ENCODE data around the gene CDCA8.

CDCA8 gene

DNA sequence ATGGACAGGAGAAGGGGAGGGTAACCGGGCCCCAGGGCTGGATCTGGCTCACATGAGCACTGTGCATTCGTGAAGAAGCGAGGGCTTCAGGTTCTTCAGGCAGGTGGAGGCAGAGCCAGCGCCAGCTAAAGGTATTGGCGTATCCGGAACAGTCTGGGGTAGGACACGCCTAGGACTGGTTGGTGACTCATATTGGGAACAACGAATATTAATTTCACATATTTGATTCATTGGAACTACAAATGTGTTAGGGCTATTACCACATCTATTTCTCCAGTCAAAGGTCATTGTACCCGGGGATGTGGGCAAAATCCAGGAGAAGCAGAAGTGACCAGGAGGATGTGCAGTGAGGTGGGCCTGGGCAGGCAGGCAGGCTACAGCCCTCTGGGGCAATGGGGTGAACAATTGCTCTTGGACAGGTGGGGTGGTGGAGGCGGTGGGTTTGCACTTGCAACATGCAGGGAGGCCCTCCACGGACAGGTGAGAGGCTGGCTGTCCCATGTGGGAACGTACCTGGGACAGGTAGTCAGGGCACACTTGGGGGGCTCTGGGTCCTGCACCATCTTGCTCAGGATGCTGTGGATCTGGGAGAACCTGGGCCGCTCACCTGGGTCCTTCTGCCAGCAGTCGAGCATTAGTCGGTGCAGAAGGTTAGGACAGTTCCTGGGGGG lies 26.7 kb downstream of the CDCA8 start:
- TF ChIP-seq, protein P1, sequence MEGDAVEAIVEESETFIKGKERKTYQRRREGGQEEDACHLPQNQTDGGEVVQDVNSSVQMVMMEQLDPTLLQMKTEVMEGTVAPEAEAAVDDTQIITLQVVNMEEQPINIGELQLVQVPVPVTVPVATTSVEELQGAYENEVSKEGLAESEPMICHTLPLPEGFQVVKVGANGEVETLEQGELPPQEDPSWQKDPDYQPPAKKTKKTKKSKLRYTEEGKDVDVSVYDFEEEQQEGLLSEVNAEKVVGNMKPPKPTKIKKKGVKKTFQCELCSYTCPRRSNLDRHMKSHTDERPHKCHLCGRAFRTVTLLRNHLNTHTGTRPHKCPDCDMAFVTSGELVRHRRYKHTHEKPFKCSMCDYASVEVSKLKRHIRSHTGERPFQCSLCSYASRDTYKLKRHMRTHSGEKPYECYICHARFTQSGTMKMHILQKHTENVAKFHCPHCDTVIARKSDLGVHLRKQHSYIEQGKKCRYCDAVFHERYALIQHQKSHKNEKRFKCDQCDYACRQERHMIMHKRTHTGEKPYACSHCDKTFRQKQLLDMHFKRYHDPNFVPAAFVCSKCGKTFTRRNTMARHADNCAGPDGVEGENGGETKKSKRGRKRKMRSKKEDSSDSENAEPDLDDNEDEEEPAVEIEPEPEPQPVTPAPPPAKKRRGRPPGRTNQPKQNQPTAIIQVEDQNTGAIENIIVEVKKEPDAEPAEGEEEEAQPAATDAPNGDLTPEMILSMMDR (IDR thresholded peaks at IDR 0.05): no peak

DNA sequence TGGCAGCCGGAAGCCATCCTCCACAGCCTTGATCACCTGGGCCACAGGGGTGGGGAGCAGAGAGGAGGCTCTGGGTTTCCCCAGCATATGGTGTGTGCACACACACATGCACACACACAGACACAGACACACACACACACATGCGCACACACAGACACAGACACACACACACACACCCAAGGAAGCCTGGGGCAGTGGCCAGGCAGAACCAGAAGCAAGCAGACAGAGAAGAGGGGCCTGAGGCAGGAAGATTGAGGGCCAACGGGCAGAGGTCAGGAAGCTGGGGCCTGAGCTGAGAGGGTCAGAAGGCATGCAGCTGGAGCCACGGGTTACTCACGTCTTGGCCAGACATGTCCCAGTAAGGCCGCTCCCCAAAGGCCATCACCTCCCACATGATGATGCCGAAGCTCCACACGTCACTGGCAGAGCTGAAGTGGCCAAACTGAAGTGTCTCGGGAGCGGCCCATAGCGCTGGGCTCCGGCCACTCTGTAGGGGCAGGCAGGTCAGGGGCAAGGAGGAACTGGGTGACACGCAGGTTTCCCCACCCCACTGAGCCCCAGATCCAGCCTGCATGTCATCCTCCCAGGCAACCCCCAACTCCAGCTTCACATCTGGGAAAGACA lies 27.4 kb downstream of the CDCA8 start:
- TF ChIP-seq, protein P1 (IDR thresholded peaks at IDR 0.05): no peak

DNA sequence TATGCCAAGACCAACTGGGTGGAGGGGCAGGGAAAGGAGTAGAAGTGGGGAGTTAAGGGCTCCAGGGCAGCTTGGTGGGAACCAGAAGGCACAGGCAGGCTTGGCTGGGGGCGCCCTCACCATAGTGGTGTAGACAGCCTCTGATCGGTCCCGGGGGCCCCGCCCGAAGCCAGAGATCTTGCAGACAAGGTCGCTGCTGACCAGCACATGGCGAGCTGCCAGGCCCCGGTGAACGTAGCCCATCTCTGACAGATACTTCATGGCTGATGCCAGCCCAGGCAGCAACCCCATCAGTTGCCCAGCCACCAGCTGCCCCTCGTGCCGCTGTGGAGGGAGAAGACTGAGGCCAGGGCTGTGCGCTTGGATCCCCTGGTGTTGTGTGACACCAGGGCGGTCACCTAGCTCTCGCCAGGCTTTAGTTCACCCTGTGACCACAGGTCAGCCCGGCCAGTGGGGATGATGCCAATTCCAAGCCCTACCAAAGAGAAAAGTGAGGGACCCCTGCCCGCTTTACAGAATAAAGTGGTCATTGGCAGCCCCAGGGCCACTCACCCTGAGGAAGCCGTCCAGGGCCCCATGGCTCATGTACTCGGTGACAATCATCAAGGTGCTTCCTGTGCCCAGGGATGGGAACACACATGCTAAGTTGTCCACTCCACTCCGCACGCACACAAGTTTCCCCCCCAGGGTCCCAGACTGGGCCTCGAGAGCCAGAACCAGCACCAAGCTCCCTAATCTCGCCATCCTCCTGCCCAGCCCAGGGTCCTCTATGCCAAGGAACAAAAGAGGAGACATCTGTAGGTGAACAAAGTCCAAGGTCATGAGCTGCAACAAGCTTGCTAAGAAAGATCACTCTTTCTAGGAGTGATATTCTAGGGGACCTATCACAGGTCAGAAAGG lies 28.2 kb downstream of the CDCA8 start:
- TF ChIP-seq, protein P1 (IDR thresholded peaks at IDR 0.05): no peak

DNA sequence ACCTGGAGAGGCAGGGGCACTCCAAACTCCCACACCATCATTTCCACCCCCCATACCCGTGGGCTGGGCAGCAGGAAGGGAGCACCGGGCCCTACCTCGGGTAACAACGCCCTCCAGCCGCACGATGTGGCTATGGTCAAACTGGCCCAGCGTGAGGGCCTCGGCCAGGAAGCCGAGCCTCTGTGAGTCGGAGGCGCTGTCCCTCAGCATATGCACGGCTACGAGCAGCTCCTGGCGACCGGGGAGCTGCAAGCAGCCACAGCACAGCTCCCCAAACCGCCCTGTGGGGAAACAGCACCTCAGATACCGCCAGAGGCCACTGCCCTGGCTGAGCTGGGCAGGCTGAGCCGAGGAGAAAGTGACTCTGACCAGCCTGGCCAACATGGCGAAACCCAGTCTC lies 29.2 kb downstream of the CDCA8 start:
- TF ChIP-seq, protein P1 (IDR thresholded peaks at IDR 0.05): no peak

DNA sequence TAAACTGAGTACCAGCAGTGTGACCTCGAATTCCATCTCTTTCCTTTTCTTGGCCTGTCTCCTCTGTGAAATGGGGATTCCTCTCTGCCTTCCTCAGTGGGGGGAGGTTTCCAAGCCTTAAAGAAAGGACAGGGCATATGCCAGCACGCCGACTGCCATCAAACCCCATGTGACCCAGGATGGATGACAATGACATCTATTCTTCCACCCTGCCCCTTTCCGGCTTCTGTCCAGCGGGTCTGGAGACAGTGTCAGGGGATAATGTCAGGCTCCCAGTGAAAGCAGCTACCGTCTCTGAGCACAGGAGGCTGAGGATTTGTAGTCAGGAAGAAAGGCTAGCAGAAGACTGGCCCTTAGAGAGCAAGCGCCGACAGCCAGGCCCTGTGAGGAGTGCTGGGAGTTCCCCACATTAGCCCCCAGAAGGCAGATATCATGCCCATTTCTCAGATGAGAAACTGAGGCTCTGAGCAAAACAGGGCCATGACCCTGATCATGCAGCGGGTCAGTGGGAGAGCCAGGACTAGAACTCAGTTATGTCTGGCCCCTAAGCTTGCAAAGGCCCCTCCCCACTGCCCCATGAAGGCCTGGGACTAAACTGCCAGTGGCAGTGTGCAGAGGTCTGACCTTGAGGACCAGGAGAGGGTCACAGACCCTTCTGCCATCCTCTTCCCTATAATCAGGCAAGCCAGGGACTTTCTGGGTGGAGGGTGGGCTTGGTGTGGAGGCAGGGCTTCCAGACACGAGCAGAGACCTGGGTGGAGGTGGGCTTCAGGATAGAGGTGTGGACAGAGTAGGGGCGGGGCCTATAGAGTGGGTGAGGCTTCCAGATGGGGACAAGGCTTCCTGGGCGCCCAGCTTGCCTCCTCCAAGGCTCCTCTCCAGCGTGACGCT lies 30.1 kb downstream of the CDCA8 start:
- TF ChIP-seq, protein P1 (IDR thresholded peaks at IDR 0.05): no peak

DNA sequence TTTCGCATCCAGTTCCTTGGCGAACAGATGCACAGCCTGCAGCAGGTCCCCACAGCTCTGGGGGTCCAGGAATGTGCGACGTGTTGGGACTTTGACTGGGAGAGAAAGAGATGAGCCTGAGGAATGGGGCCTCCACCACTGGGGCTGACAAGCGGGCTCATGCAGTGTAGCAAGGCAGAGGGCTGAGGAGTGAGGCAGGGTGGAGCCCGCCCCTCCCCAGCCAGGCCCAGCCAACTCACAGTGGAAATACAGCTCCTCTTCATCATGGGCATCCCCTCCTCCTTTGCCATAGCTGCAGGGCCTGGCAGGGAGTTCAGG lies 30.7 kb downstream of the CDCA8 start:
- TF ChIP-seq, protein P1 (IDR thresholded peaks at IDR 0.05): no peak

Data from LNCAP (cell line).